Cardiac fibroblast (primary cell): ENCODE data around the gene THSD4.

ENCODE experiments used
- DNase-seq, 2 donors: peaks; one replicate each; pipeline versions ENCODE4 v3.0.0 to v3.0.0-alpha.2; 2010; ENCODE audit warnings: low read depth in 2 of 2
- H3K4me3 ChIP-seq, 2 donors: replicated peaks in 1 of 2; 1 replicate in 1 of 2; 2 replicates in 1 of 2; pipeline ENCODE4 v1.5.1; 2011; ENCODE audit warnings: low read depth in 2 of 2, low read length in 2 of 2, mild to moderate bottlenecking in 2 of 2, moderate library complexity in 1 of 2
- TF ChIP-seq, protein P1 (sequence below): IDR thresholded peaks from one replicate; pipeline ENCODE4 v1.5.1; 2011; ENCODE audit warnings: low read depth, mild to moderate bottlenecking, low read length, inconsistent platforms

Gene THSD4

DNA sequence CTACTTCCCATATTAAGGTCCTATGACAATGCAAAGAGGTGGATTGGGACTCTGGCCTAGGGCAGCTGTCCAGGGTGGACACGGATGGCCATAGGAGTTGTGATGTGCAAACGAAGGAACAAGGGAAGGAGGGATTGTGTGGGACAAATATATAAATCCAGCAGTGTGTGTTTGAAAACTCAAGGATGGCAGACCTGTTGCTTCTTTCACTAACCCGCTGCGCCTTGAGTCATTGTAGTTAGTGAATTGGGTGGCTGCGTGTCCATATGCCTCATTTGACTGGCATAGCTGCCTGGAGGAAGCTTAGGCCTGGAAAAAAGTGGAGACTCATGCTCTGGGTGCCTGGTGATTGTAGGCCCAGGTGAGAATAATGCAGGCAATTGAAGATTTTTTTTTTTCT is 334.7 kb downstream of the THSD4 start:
- no peak for DNase-seq
- TF ChIP-seq, protein P1, sequence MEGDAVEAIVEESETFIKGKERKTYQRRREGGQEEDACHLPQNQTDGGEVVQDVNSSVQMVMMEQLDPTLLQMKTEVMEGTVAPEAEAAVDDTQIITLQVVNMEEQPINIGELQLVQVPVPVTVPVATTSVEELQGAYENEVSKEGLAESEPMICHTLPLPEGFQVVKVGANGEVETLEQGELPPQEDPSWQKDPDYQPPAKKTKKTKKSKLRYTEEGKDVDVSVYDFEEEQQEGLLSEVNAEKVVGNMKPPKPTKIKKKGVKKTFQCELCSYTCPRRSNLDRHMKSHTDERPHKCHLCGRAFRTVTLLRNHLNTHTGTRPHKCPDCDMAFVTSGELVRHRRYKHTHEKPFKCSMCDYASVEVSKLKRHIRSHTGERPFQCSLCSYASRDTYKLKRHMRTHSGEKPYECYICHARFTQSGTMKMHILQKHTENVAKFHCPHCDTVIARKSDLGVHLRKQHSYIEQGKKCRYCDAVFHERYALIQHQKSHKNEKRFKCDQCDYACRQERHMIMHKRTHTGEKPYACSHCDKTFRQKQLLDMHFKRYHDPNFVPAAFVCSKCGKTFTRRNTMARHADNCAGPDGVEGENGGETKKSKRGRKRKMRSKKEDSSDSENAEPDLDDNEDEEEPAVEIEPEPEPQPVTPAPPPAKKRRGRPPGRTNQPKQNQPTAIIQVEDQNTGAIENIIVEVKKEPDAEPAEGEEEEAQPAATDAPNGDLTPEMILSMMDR, result no peak
- no peak overlapping the region for H3K4me3 ChIP-seq

DNA sequence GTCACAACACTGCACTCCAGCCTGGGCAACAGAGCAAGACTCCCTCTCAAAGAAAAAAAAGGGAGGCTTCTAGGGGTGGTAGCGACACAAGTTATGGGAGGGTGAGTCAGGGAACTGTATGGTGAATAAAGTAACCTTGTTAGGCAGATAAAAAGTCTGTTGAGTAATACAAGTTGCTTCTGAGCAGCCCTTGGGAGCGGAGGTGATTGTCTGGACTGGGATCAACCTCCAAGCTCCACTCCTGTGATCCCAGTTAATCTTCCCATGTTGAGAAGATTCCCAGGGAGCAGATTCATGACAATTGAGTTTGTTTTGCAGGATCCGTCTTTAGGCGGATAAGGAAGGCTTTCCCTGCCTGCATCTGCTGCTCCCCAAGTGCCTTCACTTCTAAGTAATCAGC is 335.9 kb downstream of the THSD4 start:
- DNase-seq, result no peak
- TF ChIP-seq, protein P1, result no peak
- H3K4me3 ChIP-seq, result no peak overlapping the region

DNA sequence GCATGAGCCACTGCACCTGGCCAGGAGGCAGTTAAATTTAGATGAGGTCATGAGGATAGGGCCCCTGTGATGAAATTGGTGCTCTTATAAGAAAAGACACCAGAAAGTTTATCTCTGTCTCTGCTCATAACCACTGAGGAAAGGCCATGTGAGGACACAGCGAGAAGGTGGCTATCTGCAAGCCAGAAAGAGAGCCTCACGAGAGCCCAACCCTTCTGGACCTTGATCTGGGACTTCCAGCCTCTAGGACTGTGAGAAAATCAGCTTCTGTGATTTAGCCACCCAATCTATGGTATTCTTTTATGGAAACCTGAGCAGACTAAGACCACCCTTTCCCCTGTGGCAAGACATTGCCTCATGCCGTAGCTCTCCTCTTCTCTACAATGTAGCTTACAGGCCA is 337.6 kb downstream of the THSD4 start:
- DNase-seq, result no peak
- H3K4me3 ChIP-seq, result no peak overlapping the region
- TF ChIP-seq, protein P1, result no peak

DNA sequence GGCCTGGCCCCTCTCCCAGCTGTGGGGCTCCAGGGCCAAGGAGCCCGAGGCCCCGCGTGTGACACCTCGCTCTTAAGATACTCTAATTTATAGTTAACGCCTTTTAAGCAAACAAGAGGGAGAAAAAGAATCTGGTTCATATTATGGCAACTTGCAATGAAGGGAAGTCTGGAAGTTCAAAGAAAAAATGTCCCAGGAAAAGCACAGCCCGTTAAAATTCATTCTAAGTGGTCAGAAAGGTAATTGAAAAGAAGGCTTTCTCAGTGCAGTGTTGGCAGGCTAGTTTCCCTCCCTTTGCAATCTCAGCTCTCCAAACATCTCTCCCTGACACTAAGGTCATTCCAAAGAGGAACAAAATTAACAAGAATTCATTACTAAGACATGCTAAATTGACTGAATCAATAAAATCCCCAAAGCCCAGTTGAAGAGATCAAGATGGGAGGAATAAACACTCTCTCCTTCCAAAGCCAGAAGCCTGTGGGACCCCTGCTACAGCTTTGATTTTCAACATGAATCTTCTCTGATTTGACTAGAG is 339.3 kb downstream of the THSD4 start:
- H3K4me3 ChIP-seq, result no peak overlapping the region
- TF ChIP-seq, protein P1, result no peak
- no peak for DNase-seq

DNA sequence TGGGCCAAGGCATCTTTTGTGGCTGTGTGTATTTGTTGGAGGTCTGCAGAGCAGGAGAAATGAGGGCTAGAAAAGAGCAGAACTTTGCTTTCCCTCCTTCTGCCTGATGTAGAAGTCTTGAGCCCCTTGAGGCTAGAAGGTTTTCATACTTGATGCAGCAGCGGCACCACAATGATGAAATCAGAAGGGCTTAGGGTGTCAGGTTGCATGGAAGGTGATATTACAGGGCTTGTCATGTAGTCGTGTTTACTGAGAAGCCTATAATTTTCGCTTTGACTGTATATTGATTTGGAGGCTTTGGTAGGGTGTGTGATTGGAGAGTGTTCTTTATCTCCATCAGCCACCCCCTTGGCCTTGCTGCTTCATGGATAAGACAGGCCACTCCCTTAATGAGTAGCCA is 339.8 kb downstream of the THSD4 start:
- no peak for DNase-seq
- no peak overlapping the region for H3K4me3 ChIP-seq
- TF ChIP-seq, protein P1, result no peak

DNA sequence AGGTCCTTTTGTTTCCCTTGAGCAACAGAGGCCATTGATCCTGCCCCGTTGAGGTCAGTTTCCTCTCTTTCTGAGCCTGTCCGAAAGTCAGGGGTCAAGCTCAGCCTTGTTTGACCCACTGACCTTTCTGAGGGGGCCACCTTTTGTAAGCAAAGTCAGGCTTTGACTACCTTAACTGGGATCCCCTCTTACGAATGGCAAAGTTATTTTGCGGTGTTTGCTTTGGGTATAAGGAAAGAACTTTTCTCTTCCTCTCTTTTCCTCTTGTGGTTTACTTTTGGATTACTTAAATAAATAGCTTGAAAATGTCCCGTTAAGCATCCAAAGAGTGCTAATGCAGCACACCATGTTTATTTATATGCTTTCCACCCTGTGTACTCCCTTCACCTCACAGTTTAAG is 340.6 kb downstream of the THSD4 start:
- TF ChIP-seq, protein P1, result no peak
- no peak for DNase-seq
- no peak overlapping the region for H3K4me3 ChIP-seq

DNA sequence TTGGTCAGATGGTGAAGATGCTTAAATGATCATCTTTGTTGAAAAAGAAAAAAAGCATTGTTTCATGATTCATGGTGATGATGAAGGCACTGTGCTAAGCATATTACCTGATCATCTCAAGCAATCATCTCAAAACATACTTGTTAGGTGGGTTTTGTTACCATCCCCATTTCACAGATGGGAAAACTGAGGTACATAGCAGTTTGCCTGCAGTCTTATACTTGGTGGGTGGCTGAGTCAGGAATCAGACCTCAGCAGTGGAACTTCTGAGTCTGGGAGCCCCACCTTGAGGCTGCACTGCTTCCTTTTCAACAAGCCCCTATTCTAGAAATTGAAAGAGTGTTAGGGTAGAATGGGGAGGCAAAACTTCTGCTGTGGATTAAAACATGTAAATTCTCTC is 341.1 kb downstream of the THSD4 start:
- H3K4me3 ChIP-seq, result no peak overlapping the region
- no peak for DNase-seq
- TF ChIP-seq, protein P1, result no peak
